ENCODE measurements around the gene PTPRN2. TPM values are rescaled to one million over a fixed set of nuclear protein-coding genes. Genes with fewer than 3 reads are reported as not detected.
A peak's percentile ranks its signal among the peaks of the same experiment; 100 is the strongest.

The PTPRN2 gene
- total and polyA plus RNA-seq, 2 of the 13 experiments (the other 11 are each of a cell fraction or from before 2014, with no cell fraction given), result 2.5 to 24.2 TPM

DNA sequence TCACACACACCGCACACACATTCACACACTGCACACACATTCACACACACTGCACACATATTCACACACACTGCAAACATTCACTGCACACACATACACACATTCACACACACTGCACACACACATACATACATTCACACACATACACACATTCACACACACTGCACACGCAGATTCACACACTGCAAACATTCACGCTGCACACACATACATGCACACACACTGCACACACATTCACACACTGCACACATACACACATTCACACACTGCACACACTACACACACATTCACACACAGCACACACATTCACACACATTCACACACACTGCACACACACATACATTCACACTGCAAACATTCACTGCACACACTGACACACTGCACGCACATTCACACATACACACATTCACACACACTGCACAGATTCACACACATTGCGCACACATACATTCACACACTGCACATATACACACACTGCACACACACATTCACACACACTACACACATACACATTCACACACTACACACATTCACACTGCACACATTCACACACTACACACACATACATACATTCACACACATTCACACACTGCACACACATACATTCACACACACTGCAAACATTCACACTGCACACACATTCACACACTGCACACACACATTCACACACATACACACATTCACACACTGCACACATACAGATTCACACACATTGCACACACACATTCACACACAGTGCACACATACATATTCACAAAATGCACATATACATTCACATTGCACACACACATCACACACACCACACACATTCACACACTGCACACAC is 325.1 kb downstream of the PTPRN2 start (continued):
- TF ChIP-seq, protein P1, sequence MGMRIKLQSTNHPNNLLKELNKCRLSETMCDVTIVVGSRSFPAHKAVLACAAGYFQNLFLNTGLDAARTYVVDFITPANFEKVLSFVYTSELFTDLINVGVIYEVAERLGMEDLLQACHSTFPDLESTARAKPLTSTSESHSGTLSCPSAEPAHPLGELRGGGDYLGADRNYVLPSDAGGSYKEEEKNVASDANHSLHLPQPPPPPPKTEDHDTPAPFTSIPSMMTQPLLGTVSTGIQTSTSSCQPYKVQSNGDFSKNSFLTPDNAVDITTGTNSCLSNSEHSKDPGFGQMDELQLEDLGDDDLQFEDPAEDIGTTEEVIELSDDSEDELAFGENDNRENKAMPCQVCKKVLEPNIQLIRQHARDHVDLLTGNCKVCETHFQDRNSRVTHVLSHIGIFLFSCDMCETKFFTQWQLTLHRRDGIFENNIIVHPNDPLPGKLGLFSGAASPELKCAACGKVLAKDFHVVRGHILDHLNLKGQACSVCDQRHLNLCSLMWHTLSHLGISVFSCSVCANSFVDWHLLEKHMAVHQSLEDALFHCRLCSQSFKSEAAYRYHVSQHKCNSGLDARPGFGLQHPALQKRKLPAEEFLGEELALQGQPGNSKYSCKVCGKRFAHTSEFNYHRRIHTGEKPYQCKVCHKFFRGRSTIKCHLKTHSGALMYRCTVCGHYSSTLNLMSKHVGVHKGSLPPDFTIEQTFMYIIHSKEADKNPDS (CRISPR knock-in tag; IDR thresholded peaks at IDR 0.05), result 0 out of 2 replicates have a peak, but pooled peaks have one; percentile 67

DNA sequence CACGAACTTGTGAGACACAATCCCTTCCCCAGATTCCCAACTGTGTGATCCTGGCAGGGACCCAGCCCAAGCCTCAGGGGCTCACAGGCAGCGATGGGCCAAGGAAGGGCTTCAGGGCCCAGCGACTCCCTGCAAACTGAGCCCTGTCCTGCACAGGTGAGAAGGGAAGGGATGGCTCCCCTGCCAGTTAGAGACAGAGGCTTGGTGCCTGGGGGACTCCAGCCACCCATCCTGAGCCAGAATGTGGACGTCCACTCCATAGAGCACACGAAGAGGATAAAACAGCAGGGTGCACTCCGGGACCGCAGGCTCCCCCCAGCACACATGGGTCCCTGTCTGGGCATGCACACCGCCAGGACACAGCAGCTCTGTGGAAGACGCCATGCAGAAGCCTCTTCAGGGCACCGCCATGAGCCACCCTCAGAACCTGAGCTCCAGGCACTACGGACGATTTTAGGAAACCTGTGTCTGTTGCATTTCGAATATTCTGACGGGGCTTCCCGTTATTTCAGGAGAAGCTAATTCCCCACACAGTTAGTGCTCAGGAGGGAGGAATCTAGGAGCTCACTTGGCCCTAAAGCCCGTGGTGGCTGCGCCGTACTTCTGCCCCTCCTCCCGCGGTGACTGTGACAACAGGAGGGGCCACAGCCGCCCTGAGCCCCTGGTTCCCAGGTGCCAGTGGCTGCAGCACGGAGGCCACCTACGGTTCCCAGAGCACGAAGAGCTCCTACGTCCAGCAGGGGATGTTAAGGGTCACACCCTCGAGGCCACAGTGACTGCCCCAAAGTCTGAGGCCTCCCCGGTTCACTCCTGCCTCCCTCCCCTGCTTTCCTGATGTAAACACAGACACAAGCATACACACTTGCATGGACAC is 326.0 kb downstream of the PTPRN2 start:
- ATAC-seq, result no peak
- no peak for DNase-seq (ENCODE audit: low spot score)
- Histone ChIP-seq H3K9me3 (ENCODE audit: low read length) (no peaks in the 10 kb centered on the region), H3K36me3 (replicated peaks in 1 of 2; ENCODE audit: control insufficient read depth in 1 of 2, insufficient read depth in 2 of 2, low read length in 2 of 2) (no peaks in the 10 kb centered on the region), H4K20me1 (ENCODE audit: insufficient read depth, low read length) (peaks cover 6% of the 10 kb centered on the region; the same call in 1 of the 2 replicates), H3K27ac (ENCODE audit: extremely low read length, insufficient read depth, low read length) (peak overlapping the region; percentile 5), H3K4me1 (ENCODE audit: insufficient read depth, low read length) (peaks cover 39% of the 10 kb centered on the region), H3K9ac (ENCODE audit: insufficient read depth, low read depth, low read length) (no peak overlapping the region), H3K79me2 (ENCODE audit: insufficient read depth, low read length) (no peaks in the 10 kb centered on the region), H3K4me2 (ENCODE audit: low read depth, low read length) (no peak overlapping the region), H3K27me3 (ENCODE audit: control insufficient read depth in 1 of 2, insufficient read depth in 2 of 2, low read length in 2 of 2) (no peaks in the 10 kb centered on the region), H3K4me3 (replicated peaks in 1 of 3; ENCODE audit: insufficient read depth in 1 of 3, low read depth in 2 of 3, low read length in 3 of 3) (no peak overlapping the region), H2AFZ (ENCODE audit: low read length) (no peak overlapping the region)
- no peak for FAIRE-seq
- ChIA-PET POLR2A (no interaction called here), CTCF (ENCODE audit: low intra/inter-chr PET ratio, low total read pairs) (no interaction called here)
- in situ Hi-C loops (cut with HindIII; ENCODE audit: extremely low pct_ligation_motif_present, low pct_unique_long_range_greater_than_20kb) (no loop called here), intact Hi-C loops (cut with micrococcal nuclease; ENCODE audit: unreplicated experiment) (no loop called here)
- BruUV-seq (replicated peaks), result no TSS peak
- 87% methylated on average over 22 of the region's 27 CpGs for WGBS (ENCODE audit: low lambda C conversion rate)
- TF ChIP-seq ZNF761 (CRISPR knock-in tag; conservative IDR thresholded peaks at IDR 0.05) (no peak), JDP2 (CRISPR knock-in tag; IDR thresholded peaks at IDR 0.05; ENCODE audit: borderline replicate concordance) (no peak), ZNF160 (CRISPR knock-in tag; IDR thresholded peaks at IDR 0.05) (no peak), ZNF747 (CRISPR knock-in tag; IDR thresholded peaks at IDR 0.05; ENCODE audit: borderline replicate concordance) (no peak), ZNF331 (CRISPR knock-in tag; IDR thresholded peaks at IDR 0.05) (no peak), ELF3 (CRISPR knock-in tag; IDR thresholded peaks at IDR 0.05) (no peak), DMAP1 (CRISPR knock-in tag; IDR thresholded peaks at IDR 0.05) (no peak), GZF1 (CRISPR knock-in tag; IDR thresholded peaks at IDR 0.05) (no peak), KAT8 (CRISPR knock-in tag; IDR thresholded peaks at IDR 0.05) (no peak), ZNF777 (CRISPR knock-in tag; IDR thresholded peaks at IDR 0.05) (no peak)
- TF ChIP-seq, protein P2, sequence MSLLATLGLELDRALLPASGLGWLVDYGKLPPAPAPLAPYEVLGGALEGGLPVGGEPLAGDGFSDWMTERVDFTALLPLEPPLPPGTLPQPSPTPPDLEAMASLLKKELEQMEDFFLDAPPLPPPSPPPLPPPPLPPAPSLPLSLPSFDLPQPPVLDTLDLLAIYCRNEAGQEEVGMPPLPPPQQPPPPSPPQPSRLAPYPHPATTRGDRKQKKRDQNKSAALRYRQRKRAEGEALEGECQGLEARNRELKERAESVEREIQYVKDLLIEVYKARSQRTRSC (CRISPR knock-in tag; IDR thresholded peaks at IDR 0.05; ENCODE audit: low read depth), result no peak
- TF ChIP-seq, protein P3, sequence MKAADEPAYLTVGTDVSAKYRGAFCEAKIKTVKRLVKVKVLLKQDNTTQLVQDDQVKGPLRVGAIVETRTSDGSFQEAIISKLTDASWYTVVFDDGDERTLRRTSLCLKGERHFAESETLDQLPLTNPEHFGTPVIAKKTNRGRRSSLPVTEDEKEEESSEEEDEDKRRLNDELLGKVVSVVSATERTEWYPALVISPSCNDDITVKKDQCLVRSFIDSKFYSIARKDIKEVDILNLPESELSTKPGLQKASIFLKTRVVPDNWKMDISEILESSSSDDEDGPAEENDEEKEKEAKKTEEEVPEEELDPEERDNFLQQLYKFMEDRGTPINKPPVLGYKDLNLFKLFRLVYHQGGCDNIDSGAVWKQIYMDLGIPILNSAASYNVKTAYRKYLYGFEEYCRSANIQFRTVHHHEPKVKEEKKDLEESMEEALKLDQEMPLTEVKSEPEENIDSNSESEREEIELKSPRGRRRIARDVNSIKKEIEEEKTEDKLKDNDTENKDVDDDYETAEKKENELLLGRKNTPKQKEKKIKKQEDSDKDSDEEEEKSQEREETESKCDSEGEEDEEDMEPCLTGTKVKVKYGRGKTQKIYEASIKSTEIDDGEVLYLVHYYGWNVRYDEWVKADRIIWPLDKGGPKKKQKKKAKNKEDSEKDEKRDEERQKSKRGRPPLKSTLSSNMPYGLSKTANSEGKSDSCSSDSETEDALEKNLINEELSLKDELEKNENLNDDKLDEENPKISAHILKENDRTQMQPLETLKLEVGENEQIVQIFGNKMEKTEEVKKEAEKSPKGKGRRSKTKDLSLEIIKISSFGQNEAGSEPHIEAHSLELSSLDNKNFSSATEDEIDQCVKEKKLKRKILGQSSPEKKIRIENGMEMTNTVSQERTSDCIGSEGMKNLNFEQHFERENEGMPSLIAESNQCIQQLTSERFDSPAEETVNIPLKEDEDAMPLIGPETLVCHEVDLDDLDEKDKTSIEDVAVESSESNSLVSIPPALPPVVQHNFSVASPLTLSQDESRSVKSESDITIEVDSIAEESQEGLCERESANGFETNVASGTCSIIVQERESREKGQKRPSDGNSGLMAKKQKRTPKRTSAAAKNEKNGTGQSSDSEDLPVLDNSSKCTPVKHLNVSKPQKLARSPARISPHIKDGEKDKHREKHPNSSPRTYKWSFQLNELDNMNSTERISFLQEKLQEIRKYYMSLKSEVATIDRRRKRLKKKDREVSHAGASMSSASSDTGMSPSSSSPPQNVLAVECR (CRISPR knock-in tag; IDR thresholded peaks at IDR 0.05; ENCODE audit: borderline replicate concordance), result no peak
- TF ChIP-seq, protein P4, sequence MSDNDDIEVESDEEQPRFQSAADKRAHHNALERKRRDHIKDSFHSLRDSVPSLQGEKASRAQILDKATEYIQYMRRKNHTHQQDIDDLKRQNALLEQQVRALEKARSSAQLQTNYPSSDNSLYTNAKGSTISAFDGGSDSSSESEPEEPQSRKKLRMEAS (IDR thresholded peaks at IDR 0.05), result no peak
